ENCODE results near the gene CEP55. TPM values are rescaled to one million over a fixed set of nuclear protein-coding genes. Genes with fewer than 3 reads are reported as not detected.

Gene CEP55
- total and polyA plus RNA-seq, 10 of the 15 experiments (the other 5 are each of a cell fraction or from before 2014, with no cell fraction given): 14.6 to 83.6 (median 52.0) TPM

DNA sequence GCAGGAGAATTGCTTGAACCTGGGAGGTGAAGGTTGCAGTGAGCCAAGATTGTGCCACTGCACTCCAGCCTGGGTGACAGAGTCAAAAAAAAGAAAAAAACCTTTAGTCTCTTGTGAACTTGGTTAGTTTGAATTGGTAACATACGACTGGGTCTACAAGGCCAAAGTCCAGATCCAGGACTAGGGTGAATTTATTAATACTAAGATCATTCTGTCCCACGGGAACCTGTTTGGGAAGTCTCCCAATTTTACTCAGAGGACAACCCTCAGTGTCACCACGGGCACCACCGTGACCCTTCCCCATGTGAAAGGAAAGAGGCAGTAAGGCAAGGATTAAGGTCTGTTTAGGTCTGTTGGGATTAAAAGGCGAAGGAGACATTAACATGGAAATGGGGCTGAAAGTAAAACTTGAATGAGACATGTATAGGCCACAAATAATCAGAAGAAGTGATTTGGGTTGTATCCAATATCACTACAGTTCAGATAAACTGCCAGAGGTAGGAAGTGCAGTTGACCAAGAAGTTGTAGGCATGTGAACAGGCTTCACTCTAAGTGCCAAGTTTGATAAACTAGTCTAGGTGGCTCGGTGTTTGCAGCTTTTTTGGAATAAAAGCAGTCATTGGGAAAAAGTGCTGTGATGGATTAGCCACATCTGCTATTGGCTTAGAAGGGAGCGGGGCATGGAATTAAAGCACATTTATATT is 45.0 kb upstream of the CEP55 start:
- ATAC-seq: no peak
- H2AFZ ChIP-seq (ENCODE audit: control insufficient read depth, low read depth, low read length): no peak overlapping the region
- WGBS (ENCODE audit: insufficient coverage, insufficient replicate concordance, low lambda C conversion rate, missing lambda C conversion rate): 52% methylated on average over 7 of the region's 7 CpGs
- FAIRE-seq: no peak
- in situ Hi-C loops (cut with MboI) (no loop called here), intact Hi-C loops (cut with micrococcal nuclease; ENCODE audit: unreplicated experiment) (no loop called here)
- H3K36me3 ChIP-seq (ENCODE audit: control insufficient read depth in 2 of 2, insufficient read depth in 2 of 2, low read length in 1 of 2): no peaks in the 10 kb centered on the region
- no TSS peak for BruUV-seq (replicated peaks)
- H3K79me2 ChIP-seq (ENCODE audit: control insufficient read depth, insufficient read depth, low read length): no peaks in the 10 kb centered on the region
- POLR2A ChIA-PET: no interaction called here
- no peak for DNase-seq (ENCODE audit: low read depth, low spot score)
- H3K9ac ChIP-seq (ENCODE audit: control insufficient read depth, insufficient read depth, low read length): no peak overlapping the region
- SMC1A ChIA-PET (ENCODE audit: uncharacterized antibody, unreplicated experiment): no interaction called here
- H3K4me1 ChIP-seq (ENCODE audit: control insufficient read depth, insufficient read depth, low read length): no peaks in the 10 kb centered on the region
- RAD21 ChIA-PET (ENCODE audit: unreplicated experiment): no interaction called here
- H3K27ac ChIP-seq (ENCODE audit: control insufficient read depth, insufficient read depth): no peak overlapping the region
- H3K4me2 ChIP-seq (ENCODE audit: control insufficient read depth, insufficient read depth): no peak overlapping the region
- H3K4me3 ChIP-seq: no peak overlapping the region
- no peaks in the 10 kb centered on the region for H3K27me3 ChIP-seq (replicated peaks in 1 of 2; ENCODE audit: control insufficient read depth in 2 of 2, insufficient read depth in 2 of 2, low read length in 1 of 2)
- no peaks in the 10 kb centered on the region for H3K9me3 ChIP-seq (replicated peaks; ENCODE audit: control insufficient read depth, insufficient read depth, low read length)
- CTCF ChIA-PET: interaction anchor here (0.7 kb wide), 1 partner anchor 9 kb away, joined by 3 read pairs; no protein-coding TSS in a partner anchor
- TF ChIP-seq ZSCAN29 (IDR thresholded peaks at IDR 0.05) (no peak), ZNF217 (IDR thresholded peaks at IDR 0.05) (no peak), MEF2B (IDR thresholded peaks at IDR 0.05; ENCODE audit: partially characterized antibody, poor library complexity, severe bottlenecking) (no peak), LARP7 (IDR thresholded peaks at IDR 0.05) (no peak), MEF2A (IDR thresholded peaks at IDR 0.05; ENCODE audit: insufficient read depth, low read depth, low read length) (no peak), KAT2A (conservative IDR thresholded peaks at IDR 0.05; ENCODE audit: control insufficient read depth, low read depth, low read length) (no peak)
- no peaks in the 10 kb centered on the region for H4K20me1 ChIP-seq (ENCODE audit: control insufficient read depth, insufficient read depth)

DNA sequence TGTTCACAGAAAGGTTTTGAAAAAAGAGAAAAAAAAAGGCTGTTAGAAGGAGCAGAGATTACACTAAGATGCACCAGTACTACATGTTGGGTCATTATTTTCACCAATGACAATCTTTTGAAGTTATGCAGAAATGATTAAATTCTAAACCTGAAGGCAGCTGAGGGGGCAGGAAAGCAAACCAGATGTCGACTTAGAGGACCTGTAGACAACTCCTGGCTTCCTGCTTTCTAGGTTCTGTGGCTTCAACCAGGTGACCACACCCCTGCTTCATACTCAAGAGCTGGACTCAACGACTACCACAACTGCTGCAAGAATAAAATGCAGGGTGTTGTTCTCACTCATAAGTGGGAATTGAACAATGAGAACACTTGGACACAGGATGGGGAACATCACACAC is 44.3 kb upstream of the CEP55 start:
- ChIA-PET CTCF (no interaction called here), POLR2A (no interaction called here), RAD21 (ENCODE audit: unreplicated experiment) (no interaction called here), SMC1A (ENCODE audit: uncharacterized antibody, unreplicated experiment) (no interaction called here)
- intact Hi-C loops (cut with micrococcal nuclease; ENCODE audit: unreplicated experiment): no loop called here
- Histone ChIP-seq H3K9me3 (replicated peaks; ENCODE audit: control insufficient read depth, insufficient read depth, low read length) (no peaks in the 10 kb centered on the region), H3K4me3 (no peak overlapping the region), H3K27ac (ENCODE audit: control insufficient read depth, insufficient read depth) (no peak overlapping the region), H3K36me3 (ENCODE audit: control insufficient read depth in 2 of 2, insufficient read depth in 2 of 2, low read length in 1 of 2) (no peaks in the 10 kb centered on the region), H3K27me3 (replicated peaks in 1 of 2; ENCODE audit: control insufficient read depth in 2 of 2, insufficient read depth in 2 of 2, low read length in 1 of 2) (no peaks in the 10 kb centered on the region), H4K20me1 (ENCODE audit: control insufficient read depth, insufficient read depth) (no peaks in the 10 kb centered on the region), H3K9ac (ENCODE audit: control insufficient read depth, insufficient read depth, low read length) (no peak overlapping the region), H3K79me2 (ENCODE audit: control insufficient read depth, insufficient read depth, low read length) (no peaks in the 10 kb centered on the region), H3K4me1 (ENCODE audit: control insufficient read depth, insufficient read depth, low read length) (no peaks in the 10 kb centered on the region), H2AFZ (ENCODE audit: control insufficient read depth, low read depth, low read length) (no peak overlapping the region), H3K4me2 (ENCODE audit: control insufficient read depth, insufficient read depth) (no peak overlapping the region)
- BruUV-seq (replicated peaks): no TSS peak
- FAIRE-seq: peak; percentile 13
- peak; percentile 53 for ATAC-seq
- in situ Hi-C loops (cut with MboI): no loop called here
- TF ChIP-seq RUNX3 (IDR thresholded peaks at IDR 0.05; ENCODE audit: low read length): peak; percentile 52
- peak; percentile 59; the same call in 1 of the 2 replicates for TF ChIP-seq TCF7 (IDR thresholded peaks at IDR 0.05; ENCODE audit: borderline replicate concordance)
- TF ChIP-seq EGR1 (IDR thresholded peaks at IDR 0.05; ENCODE audit: borderline replicate concordance in 1 of 2, low read depth in 2 of 2, low read length in 2 of 2): peak in 1 of 2 experiments; percentile 25; a peak in 1 of 3 replicates
- TF ChIP-seq JUNB (IDR thresholded peaks at IDR 0.05): peak; percentile 18; the same call in 1 of the 2 replicates
- TF ChIP-seq RAD51 (IDR thresholded peaks at IDR 0.05): no peak
- TF ChIP-seq USF1 (IDR thresholded peaks at IDR 0.05; ENCODE audit: borderline replicate concordance, extremely low read length, insufficient read depth, low read depth, low read length): no peak
- no peak for TF ChIP-seq TCF3 (IDR thresholded peaks at IDR 0.05; ENCODE audit: borderline replicate concordance, insufficient read depth, low read depth, low read length)
- TF ChIP-seq YY1 (IDR thresholded peaks at IDR 0.05; ENCODE audit: low read depth, low read length): no peak
- TF ChIP-seq, protein P1, sequence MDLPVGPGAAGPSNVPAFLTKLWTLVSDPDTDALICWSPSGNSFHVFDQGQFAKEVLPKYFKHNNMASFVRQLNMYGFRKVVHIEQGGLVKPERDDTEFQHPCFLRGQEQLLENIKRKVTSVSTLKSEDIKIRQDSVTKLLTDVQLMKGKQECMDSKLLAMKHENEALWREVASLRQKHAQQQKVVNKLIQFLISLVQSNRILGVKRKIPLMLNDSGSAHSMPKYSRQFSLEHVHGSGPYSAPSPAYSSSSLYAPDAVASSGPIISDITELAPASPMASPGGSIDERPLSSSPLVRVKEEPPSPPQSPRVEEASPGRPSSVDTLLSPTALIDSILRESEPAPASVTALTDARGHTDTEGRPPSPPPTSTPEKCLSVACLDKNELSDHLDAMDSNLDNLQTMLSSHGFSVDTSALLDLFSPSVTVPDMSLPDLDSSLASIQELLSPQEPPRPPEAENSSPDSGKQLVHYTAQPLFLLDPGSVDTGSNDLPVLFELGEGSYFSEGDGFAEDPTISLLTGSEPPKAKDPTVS (IDR thresholded peaks at IDR 0.05; ENCODE audit: low read depth, low read length): no peak
- no peak for TF ChIP-seq BCL11A (IDR thresholded peaks at IDR 0.05; ENCODE audit: low read depth, low read length)
- no peak for TF ChIP-seq MYB (IDR thresholded peaks at IDR 0.05; ENCODE audit: borderline replicate concordance, low read depth, low read length)
- WGBS (ENCODE audit: insufficient coverage, insufficient replicate concordance, low lambda C conversion rate, missing lambda C conversion rate): 0% methylated on average over 2 of the region's 2 CpGs
- no peak for DNase-seq (ENCODE audit: low read depth, low spot score)

Data from GM12878 (cell line).